Right lobe of liver (tissue), 6 donors: Measurements from ENCODE around the gene TCEAL4. TPM values are rescaled to one million over a fixed set of nuclear protein-coding genes. Genes with fewer than 3 reads are reported as not detected.
A peak's percentile ranks its signal among the peaks of the same experiment; 100 is the strongest.

ENCODE experiments used
- ATAC-seq, 4 donors: fragments of 200-7000 bp; cut with Tn5 transposase; one replicate each; pipeline ENCODE4 v1.9.1; 2020; ENCODE audit warnings: mild to moderate bottlenecking in 4 of 4, moderate library complexity in 4 of 4
- DNase-seq, 3 donors: peaks; one replicate each; pipeline ENCODE4 v3.0.0-alpha.2; 2020
- H3K27ac ChIP-seq, 3 donors: fragments of 200-600 bp; one replicate each; pipeline ENCODE4 v1.8.0; 2022
- H3K27me3 ChIP-seq, 2 donors: fragments of 200-600 bp; one replicate each; pipeline ENCODE4 v1.8.0; 2022
- H3K36me3 ChIP-seq, 4 donors: fragments of 200-600 bp; sonication (generic) in 1 of 4; one replicate each; pipeline versions ENCODE4 v1.5.1 to v1.8.0; 2017 to 2022; ENCODE audit warnings: control low read depth in 1 of 4
- H3K4me1 ChIP-seq, 4 donors: fragments of 200-600 bp; sonication (generic) in 1 of 4; one replicate each; pipeline versions ENCODE4 v1.5.1 to v1.8.0; 2017 to 2022; ENCODE audit warnings: control low read depth in 1 of 4
- H3K4me3 ChIP-seq, 3 donors: fragments of 200-600 bp; one replicate each; pipeline ENCODE4 v1.8.0; 2022
- H3K9me3 ChIP-seq, 4 donors: fragments of 200-600 bp; sonication (generic) in 1 of 4; one replicate each; pipeline versions ENCODE4 v1.5.1 to v1.8.0; 2017 to 2022; ENCODE audit warnings: control low read depth in 1 of 4
- CTCF ChIP-seq, 4 donors: fragments of 200-600 bp in 3 of 4; fragments of 450-650 bp in 1 of 4; IDR thresholded peaks; one replicate each; pipeline versions ENCODE4 v1.5.1 to v1.8.0; 2016 to 2022; ENCODE audit warnings: antibody characterized with exemption in 4 of 4, mild to moderate bottlenecking in 2 of 4
- POLR2A ChIP-seq: fragments of 450-650 bp; IDR thresholded peaks from one replicate; pipeline ENCODE4 v1.6.1; 2017; ENCODE audit warnings: antibody characterized with exemption, mild to moderate bottlenecking
- WGBS: methylation state at CpG from one replicate; pipeline ENCODE4 v1.1.6; 2018; ENCODE audit warnings: low coverage, low lambda C conversion rate; ENCODE audit not compliant: insufficient coverage; ENCODE audit errors: missing lambda C conversion rate; 5-methylcytosine and 5-hydroxymethylcytosine counted together
- intact Hi-C, 2 donors: fragments of 100-400 bp; cut with DNase I; formaldehyde crosslinking; loops; one replicate each; pipeline versions ENCODE4 v1.11.2 to v1.14.1; 2022
- total RNA-seq, 6 experiments: library from RNA; depleted of rRNA in 2 of 6; stranded (reverse); fragments of >200 nt in 2 of 6; fragmentation: NEBNext Ultra II Directional in 3 of 6; extraction: Animal tissue kit (Norgen Biotek cat#: 25700) in 3 of 6; gene quantifications; one replicate each; pipeline versions ENCODE4 v1.1.0 to v1.2.4, GENCODE V29; 2016 to 2023
- donor health status: DM: no; HTN: yes; CAD: no.
- donor health status: DM: no; HTN: no; CAD: no.
- donor health status: DM: no; HTN: no; CAD: no.
- donor health status: DM: no; HTN: yes; CAD: no.
- donor health status: DM: no; HTN: yes; CAD: no.

TCEAL4 gene
- total RNA-seq, 6 experiments from 2014 or later: 23.3 to 34.5 (median 28.1) TPM

DNA sequence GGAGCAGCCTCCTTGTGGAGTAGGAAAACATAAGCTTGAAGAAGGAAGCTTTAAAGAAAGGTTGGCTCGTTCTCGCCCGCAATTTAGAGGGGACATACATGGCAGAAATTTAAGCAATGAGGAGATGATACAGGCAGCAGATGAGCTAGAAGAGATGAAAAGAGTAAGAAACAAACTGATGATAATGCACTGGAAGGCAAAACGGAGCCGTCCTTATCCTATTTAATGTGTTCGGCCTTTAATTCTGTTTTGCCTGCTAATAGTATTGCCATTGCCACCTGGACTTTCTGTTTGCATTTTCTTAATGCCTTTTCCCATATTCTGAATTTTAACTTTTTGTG lies 44.8 kb downstream of the TCEAL4 start:
- TF ChIP-seq POLR2A: no peak
- TF ChIP-seq CTCF (IDR thresholded peaks at IDR 0.05): no peak
- no peaks in the 10 kb centered on the region for H3K27me3 ChIP-seq
- no peaks in the 10 kb centered on the region for H3K4me1 ChIP-seq
- H3K9me3 ChIP-seq: no peaks in the 10 kb centered on the region
- no peak for DNase-seq
- WGBS: 23% methylated on average over 6 of the region's 6 CpGs
- intact Hi-C loops: no loop called here
- no peak for ATAC-seq
- no peaks in the 10 kb centered on the region for H3K36me3 ChIP-seq
- H3K4me3 ChIP-seq: peak overlapping the region; percentile 51 to 66 (median 59)
- H3K27ac ChIP-seq: peak overlapping the region in 2 of 3 donors; percentile 81 to 83

GRCh38 chrX:103631145-103631544 lies 45.8 kb downstream of the TCEAL4 start:
- ATAC-seq: no peak
- Histone ChIP-seq H3K27ac (no peak overlapping the region), H3K9me3 (no peaks in the 10 kb centered on the region), H3K27me3 (no peaks in the 10 kb centered on the region), H3K4me3 (no peak overlapping the region), H3K36me3 (no peaks in the 10 kb centered on the region), H3K4me1 (no peaks in the 10 kb centered on the region)
- WGBS: 74% methylated on average over 5 of the region's 5 CpGs
- intact Hi-C loops: no loop called here
- DNase-seq: no peak
- no peak for TF ChIP-seq CTCF (IDR thresholded peaks at IDR 0.05)
- no peak for TF ChIP-seq POLR2A

GRCh38 chrX:103635436-103635835 lies 50.1 kb downstream of the TCEAL4 start:
- DNase-seq: no peak
- 58% methylated on average over 2 of the region's 2 CpGs for WGBS

More at GRCh38 chrX:103635436-103635835, 50.1 kb downstream of the TCEAL4 start:
- no peaks in the 10 kb centered on the region for H3K4me1 ChIP-seq
- H3K27me3 ChIP-seq: no peaks in the 10 kb centered on the region
- no peak overlapping the region for H3K27ac ChIP-seq
- H3K4me3 ChIP-seq: no peak overlapping the region
- TF ChIP-seq POLR2A (no peak), CTCF (IDR thresholded peaks at IDR 0.05) (no peak)
- H3K9me3 ChIP-seq: no peaks in the 10 kb centered on the region
- no peak for ATAC-seq
- no peaks in the 10 kb centered on the region for H3K36me3 ChIP-seq
- intact Hi-C loops: no loop called here

Other genes starting within 250 kb of the TCEAL4 start
- gene TCEAL9, start 229.0 kb upstream of the TCEAL4 start, total RNA-seq: 10 to 100 TPM in 3 of 6 experiments, 1 to 10 TPM in 3; 2.5 to 14.3 (median 9.1) TPM
- gene BEX3, start 209.0 kb upstream of the TCEAL4 start, total RNA-seq: 10 to 100 TPM; 19.9 to 40.1 (median 35.6) TPM
- under 1 TPM in 4 of 6 experiments, not detected in 2; 0.12 to 0.49 (median 0.24) TPM for gene RAB40A, start 66.0 kb upstream of the TCEAL4 start, total RNA-seq
- gene TCEAL3, start 22.4 kb downstream of the TCEAL4 start, total RNA-seq: 1 to 10 TPM; 1.1 to 3.8 (median 2.0) TPM
- 10 to 100 TPM in 2 of 6 experiments, 1 to 10 TPM in 4; 5.6 to 14.6 (median 7.8) TPM for gene TCEAL1, start 43.5 kb downstream of the TCEAL4 start, total RNA-seq
- gene MORF4L2, start 101.2 kb downstream of the TCEAL4 start, total RNA-seq: 100 to 1,000 TPM; 148 to 252 (median 183) TPM
- under 1 TPM in 1 of 6 experiments, not detected in 5; 0.37 TPM for gene TMEM31, start 125.4 kb downstream of the TCEAL4 start, total RNA-seq
- under 1 TPM in 4 of 6 experiments, not detected in 2; 0.24 to 0.75 (median 0.61) TPM for gene PLP1, start 191.3 kb downstream of the TCEAL4 start, total RNA-seq
- under 1 TPM in 5 of 6 experiments, not detected in 1; 0.05 to 0.25 (median 0.12) TPM for gene RAB9B, start 246.7 kb downstream of the TCEAL4 start, total RNA-seq